Mesenchymal stem cell (in vitro differentiated cells and primary cell): ENCODE measurements around the gene LAIR2.
"Not testable (repeated sequence)": the region's sequence is repeated elsewhere in the genome, so short reads cannot be mapped to it uniquely, and the experiment has no call there.

ENCODE experiments used
- DNase-seq: peaks from one replicate; pipeline ENCODE4 v3.0.0-alpha.2; 2013
- H2AFZ ChIP-seq: one replicate; pipeline ENCODE4 v1.6.1; 2013; ENCODE audit warnings: low read depth, mild to moderate bottlenecking, control low read depth, inconsistent platforms, low read length, moderate library complexity
- H2AK5ac ChIP-seq: 2 replicates; pipeline ENCODE4 v1.6.1; 2013; ENCODE audit warnings: low read length, moderate library complexity, mild to moderate bottlenecking, inconsistent platforms; ENCODE audit not compliant: severe bottlenecking
- H2BK120ac ChIP-seq: one replicate; pipeline ENCODE4 v1.6.1; 2013; ENCODE audit warnings: low read depth, mild to moderate bottlenecking, inconsistent platforms, low read length, moderate library complexity
- H2BK12ac ChIP-seq, 2 experiments: one replicate each; pipeline ENCODE4 v1.6.1; 2013; ENCODE audit warnings: inconsistent platforms in 2 of 2, low read length in 2 of 2, mild to moderate bottlenecking in 2 of 2, moderate library complexity in 2 of 2, control low read depth in 1 of 2
- H2BK15ac ChIP-seq: one replicate; pipeline ENCODE4 v1.6.1; 2013; ENCODE audit warnings: mild to moderate bottlenecking, low read depth, inconsistent platforms; ENCODE audit not compliant: poor library complexity, severe bottlenecking
- H2BK5ac ChIP-seq: 2 replicates; pipeline ENCODE4 v1.6.1; 2013; ENCODE audit warnings: low read depth, mild to moderate bottlenecking, low read length, control low read depth, inconsistent platforms; ENCODE audit not compliant: poor library complexity, severe bottlenecking
- H3K14ac ChIP-seq, 2 experiments: one replicate each; pipeline ENCODE4 v1.6.1; 2013; ENCODE audit warnings: inconsistent platforms in 2 of 2, low read length in 2 of 2, control low read depth in 1 of 2, mild to moderate bottlenecking in 1 of 2, moderate library complexity in 1 of 2
- H3K18ac ChIP-seq, 2 experiments: one replicate each; pipeline ENCODE4 v1.6.1; 2013; ENCODE audit warnings: inconsistent platforms in 2 of 2, low read length in 2 of 2, control low read depth in 1 of 2, low read depth in 1 of 2, mild to moderate bottlenecking in 1 of 2
- H3K23ac ChIP-seq, 2 experiments: one replicate each; pipeline ENCODE4 v1.6.1; 2013; ENCODE audit warnings: inconsistent platforms in 2 of 2, low read length in 2 of 2, mild to moderate bottlenecking in 2 of 2, moderate library complexity in 2 of 2, control low read depth in 1 of 2
- H3K27ac ChIP-seq: 2 replicates; pipeline ENCODE4 v1.5.1; 2013; ENCODE audit warnings: mild to moderate bottlenecking, moderate library complexity, low read length, control low read depth, inconsistent platforms; ENCODE audit not compliant: poor library complexity, severe bottlenecking
- H3K27me3 ChIP-seq, 2 experiments: 2 replicates each; pipeline versions ENCODE4 v1.6.1 to v1.7.0; 2013; ENCODE audit warnings: low read length in 2 of 2, mild to moderate bottlenecking in 2 of 2, moderate library complexity in 2 of 2, control low read depth in 1 of 2, inconsistent platforms in 1 of 2; ENCODE audit not compliant: control insufficient read depth in 1 of 2, insufficient read depth in 1 of 2
- H3K36me3 ChIP-seq, 2 experiments: 2 replicates each; pipeline versions ENCODE4 v1.6.1 to v1.7.0; 2013; ENCODE audit warnings: low read length in 2 of 2, control low read depth in 1 of 2, inconsistent platforms in 1 of 2, low read depth in 1 of 2, mild to moderate bottlenecking in 1 of 2; ENCODE audit not compliant: insufficient read depth in 2 of 2, control insufficient read depth in 1 of 2
- H3K4ac ChIP-seq, 2 experiments: one replicate each; pipeline ENCODE4 v1.6.1; 2013; ENCODE audit warnings: inconsistent platforms in 2 of 2, low read length in 2 of 2, mild to moderate bottlenecking in 2 of 2, moderate library complexity in 2 of 2, control low read depth in 1 of 2, low read depth in 1 of 2
- H3K4me1 ChIP-seq: 2 replicates; pipeline ENCODE4 v1.6.1; 2013; ENCODE audit warnings: low read depth, low read length, control low read depth; ENCODE audit not compliant: control insufficient read depth, insufficient read depth
- H3K4me2 ChIP-seq: 2 replicates; pipeline ENCODE4 v1.6.1; 2013; ENCODE audit warnings: low read length, mild to moderate bottlenecking, inconsistent platforms; ENCODE audit not compliant: poor library complexity, severe bottlenecking
- H3K4me3 ChIP-seq, 2 experiments: 2 replicates each; pipeline versions ENCODE4 v1.5.1 to v1.7.0; 2013; ENCODE audit warnings: low read length in 2 of 2, mild to moderate bottlenecking in 2 of 2, control low read depth in 1 of 2, low read depth in 1 of 2; ENCODE audit not compliant: insufficient read depth in 1 of 2
- H3K79me1 ChIP-seq: replicated peaks from 2 replicates; pipeline ENCODE4 v1.6.1; 2013; ENCODE audit warnings: mild to moderate bottlenecking, control low read depth, low read length, inconsistent platforms; ENCODE audit not compliant: poor library complexity, severe bottlenecking
- H3K9ac ChIP-seq: 2 replicates; pipeline ENCODE4 v1.7.0; 2013; ENCODE audit warnings: mild to moderate bottlenecking, low read length, moderate library complexity
- H3K9me3 ChIP-seq: 2 replicates; pipeline ENCODE4 v1.7.0; 2013; ENCODE audit warnings: mild to moderate bottlenecking, low read length; ENCODE audit not compliant: control insufficient read depth
- H4K8ac ChIP-seq: one replicate; pipeline ENCODE4 v1.6.1; 2013; ENCODE audit warnings: inconsistent platforms, mild to moderate bottlenecking, low read length, moderate library complexity
- H4K91ac ChIP-seq: one replicate; pipeline ENCODE4 v1.6.1; 2013; ENCODE audit warnings: mild to moderate bottlenecking, low read length, inconsistent platforms
- WGBS: methylation state at CpG from one replicate; pipeline ENCODE4 v1.1.7; 2013; ENCODE audit warnings: mixed read lengths; 5-methylcytosine and 5-hydroxymethylcytosine counted together

LAIR2 gene

GRCh38 chr19:54505542-54505941 is 2.9 kb downstream of the LAIR2 start:
- not testable (repeated sequence) for H3K14ac ChIP-seq, H3K23ac ChIP-seq, H3K79me1 ChIP-seq, DNase-seq, H2BK120ac ChIP-seq, H2BK5ac ChIP-seq, H3K27ac ChIP-seq, H3K36me3 ChIP-seq, H3K9ac ChIP-seq, H3K4me2 ChIP-seq, H2AK5ac ChIP-seq, H3K4me1 ChIP-seq, H2BK15ac ChIP-seq, H3K4me3 ChIP-seq, H3K9me3 ChIP-seq, H2BK12ac ChIP-seq, H3K4ac ChIP-seq, H4K91ac ChIP-seq, H2AFZ ChIP-seq, H4K8ac ChIP-seq, H3K18ac ChIP-seq, H3K27me3 ChIP-seq
- WGBS = 98% methylated on average over 2 of the region's 4 CpGs

DNA sequence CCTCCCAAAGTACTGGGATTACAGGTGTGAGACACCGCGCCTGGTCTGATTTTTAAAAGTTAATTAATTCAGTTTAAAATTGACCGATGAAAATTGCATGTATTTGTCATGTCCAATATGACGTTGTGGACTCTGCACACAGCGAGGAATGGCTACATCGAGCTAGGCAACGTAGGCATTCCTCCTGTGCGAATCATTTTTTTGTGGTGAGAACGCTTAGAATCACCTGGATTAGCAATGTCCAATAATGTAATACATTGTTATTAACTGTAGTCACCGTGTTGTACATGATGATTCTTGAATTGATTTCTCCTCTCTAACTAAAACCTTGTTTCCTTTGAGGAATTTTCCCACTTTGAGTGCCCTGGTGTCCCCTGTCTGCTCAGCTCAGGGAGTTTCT is 3.4 kb downstream of the LAIR2 start:
- no peak overlapping the region for H4K8ac ChIP-seq
- no peak overlapping the region for H2BK12ac ChIP-seq
- no peak overlapping the region for H3K18ac ChIP-seq
- no peaks in the 10 kb centered on the region for H3K9me3 ChIP-seq
- 67% methylated on average over 8 of the region's 10 CpGs for WGBS
- H3K27ac ChIP-seq = no peak overlapping the region
- H2AK5ac ChIP-seq = no peak overlapping the region
- H3K9ac ChIP-seq = no peak overlapping the region
- H2BK5ac ChIP-seq = no peak overlapping the region
- H3K23ac ChIP-seq = no peak overlapping the region
- no peak for DNase-seq
- H2AFZ ChIP-seq = no peak overlapping the region
- no peak overlapping the region for H4K91ac ChIP-seq
- no peaks in the 10 kb centered on the region for H3K27me3 ChIP-seq
- H3K79me1 ChIP-seq = no peaks in the 10 kb centered on the region
- H3K14ac ChIP-seq = no peak overlapping the region
- H2BK120ac ChIP-seq = no peak overlapping the region
- H3K4ac ChIP-seq = no peak overlapping the region
- H3K4me1 ChIP-seq = no peaks in the 10 kb centered on the region
- no peaks in the 10 kb centered on the region for H3K36me3 ChIP-seq
- H2BK15ac ChIP-seq = no peak overlapping the region
- no peak overlapping the region for H3K4me3 ChIP-seq
- H3K4me2 ChIP-seq = no peak overlapping the region

- H3K4me1 ChIP-seq, H2BK15ac ChIP-seq, H4K8ac ChIP-seq, H2AK5ac ChIP-seq, H3K4me3 ChIP-seq, H3K27ac ChIP-seq, H3K18ac ChIP-seq, H3K36me3 ChIP-seq, H2AFZ ChIP-seq, H3K9ac ChIP-seq, H3K4me2 ChIP-seq, H2BK120ac ChIP-seq, H3K4ac ChIP-seq, H3K14ac ChIP-seq, H4K91ac ChIP-seq, H2BK5ac ChIP-seq, H3K9me3 ChIP-seq, H3K23ac ChIP-seq, DNase-seq, H3K27me3 ChIP-seq, H2BK12ac ChIP-seq, H3K79me1 ChIP-seq: not testable (repeated sequence)
- WGBS = 85% methylated on average over 6 of the region's 15 CpGs
Observed at GRCh38 chr19:54507038-54507717, 4.5 kb downstream of the LAIR2 start.

DNA sequence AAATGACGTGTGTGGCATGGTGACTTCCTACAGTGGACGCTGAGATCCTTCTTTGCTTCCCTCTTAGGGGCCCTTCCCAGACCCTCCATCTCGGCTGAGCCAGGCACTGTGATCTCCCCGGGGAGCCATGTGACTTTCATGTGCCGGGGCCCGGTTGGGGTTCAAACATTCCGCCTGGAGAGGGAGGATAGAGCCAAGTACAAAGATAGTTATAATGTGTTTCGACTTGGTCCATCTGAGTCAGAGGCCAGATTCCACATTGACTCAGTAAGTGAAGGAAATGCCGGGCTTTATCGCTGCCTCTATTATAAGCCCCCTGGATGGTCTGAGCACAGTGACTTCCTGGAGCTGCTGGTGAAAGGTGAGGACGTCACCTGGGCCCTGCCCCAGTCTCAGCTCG is 5.2 kb downstream of the LAIR2 start:
- no peak for DNase-seq
- H3K9me3 ChIP-seq = no peaks in the 10 kb centered on the region
- no peak overlapping the region for H2BK120ac ChIP-seq
- no peak overlapping the region for H4K91ac ChIP-seq
- no peak overlapping the region for H3K14ac ChIP-seq
- H3K79me1 ChIP-seq = no peaks in the 10 kb centered on the region
- WGBS = 71% methylated on average over 12 of the region's 12 CpGs
- no peak overlapping the region for H3K4me2 ChIP-seq
- no peaks in the 10 kb centered on the region for H3K4me1 ChIP-seq
- H3K4ac ChIP-seq = no peak overlapping the region
- H3K23ac ChIP-seq = no peak overlapping the region
- H3K9ac ChIP-seq = no peak overlapping the region
- H4K8ac ChIP-seq = no peak overlapping the region
- H3K27me3 ChIP-seq = no peaks in the 10 kb centered on the region
- no peak overlapping the region for H3K18ac ChIP-seq
- no peak overlapping the region for H2BK12ac ChIP-seq
- H2AFZ ChIP-seq = no peak overlapping the region
- H2BK5ac ChIP-seq = no peak overlapping the region
- no peaks in the 10 kb centered on the region for H3K36me3 ChIP-seq
- no peak overlapping the region for H3K4me3 ChIP-seq
- H2BK15ac ChIP-seq = no peak overlapping the region
- no peak overlapping the region for H2AK5ac ChIP-seq
- H3K27ac ChIP-seq = no peak overlapping the region
